HepG2 (cell line): ENCODE results near the gene ZBTB4. TPM values are rescaled to one million over a fixed set of nuclear protein-coding genes. Genes with fewer than 3 reads are reported as not detected.

Experiments
- BCL3 ChIP-seq: sonication (generic); formaldehyde crosslinking; IDR thresholded peaks from 2 replicates; pipeline ENCODE4 v1.5.1; 2020; ENCODE audit warnings: mild to moderate bottlenecking, missing genetic modification reagents, moderate library complexity
- FLYWCH1 ChIP-seq: sonication (generic); formaldehyde crosslinking; IDR thresholded peaks from 2 replicates; pipeline ENCODE4 v1.8.1; 2023; ENCODE audit warnings: mild to moderate bottlenecking, missing genetic modification reagents
- GABPB1 ChIP-seq: IDR thresholded peaks from 2 replicates; pipeline ENCODE4 v1.6.1; 2016; ENCODE audit warnings: mild to moderate bottlenecking, missing genetic modification reagents, moderate library complexity, missing compliant biosample characterization
- IRF9 ChIP-seq: sonication (generic); formaldehyde crosslinking; IDR thresholded peaks from 2 replicates; pipeline ENCODE4 v1.8.0; 2022; ENCODE audit warnings: missing genetic modification reagents, mild to moderate bottlenecking, borderline replicate concordance
- MAFF ChIP-seq: IDR thresholded peaks from 2 replicates; pipeline ENCODE4 v1.6.1; 2011; ENCODE audit warnings: low read depth, low read length, improper control_type of control experiment
- MXI1 ChIP-seq: IDR thresholded peaks from 3 replicates; pipeline ENCODE4 v1.6.1; 2012; ENCODE audit warnings: low read depth, low read length, inconsistent platforms, borderline replicate concordance
- PHF20 ChIP-seq: sonication (generic); formaldehyde crosslinking; IDR thresholded peaks from 2 replicates; pipeline ENCODE4 v1.5.0; 2020; ENCODE audit warnings: mild to moderate bottlenecking, missing genetic modification reagents
- POGZ ChIP-seq: sonication (generic); formaldehyde crosslinking; IDR thresholded peaks from 2 replicates; pipeline ENCODE4 v1.4.0; 2020; ENCODE audit warnings: mild to moderate bottlenecking, missing genetic modification reagents
- POLR2A ChIP-seq, 2 experiments: IDR thresholded peaks; 2 replicates each; pipeline ENCODE4 v1.6.1; 2011; ENCODE audit warnings: low read depth in 2 of 2, low read length in 2 of 2, mild to moderate bottlenecking in 1 of 2, moderate library complexity in 1 of 2; ENCODE audit not compliant: insufficient read depth in 1 of 2
- RBAK ChIP-seq: sonication (generic); formaldehyde crosslinking; IDR thresholded peaks from 2 replicates; pipeline ENCODE4 v1.5.1; 2020; ENCODE audit warnings: mild to moderate bottlenecking, missing genetic modification reagents
- SIX1 ChIP-seq: sonication (generic); formaldehyde crosslinking; IDR thresholded peaks from 2 replicates; pipeline ENCODE4 v1.4.0; 2020; ENCODE audit warnings: missing genetic modification reagents, borderline replicate concordance
- TBX3 ChIP-seq: fragments of 450-650 bp; IDR thresholded peaks from 2 replicates; pipeline ENCODE4 v1.6.1; 2017; ENCODE audit warnings: antibody characterized with exemption, mild to moderate bottlenecking, inconsistent platforms, borderline replicate concordance
- TEAD3 ChIP-seq: optimal IDR thresholded peaks from 2 replicates; pipeline ENCODE3; 2016; ENCODE audit warnings: borderline replicate concordance
- THAP8 ChIP-seq: sonication (generic); formaldehyde crosslinking; IDR thresholded peaks from 2 replicates; pipeline ENCODE4 v1.5.1; 2020; ENCODE audit warnings: missing genetic modification reagents, mild to moderate bottlenecking, borderline replicate concordance
- TP53 ChIP-seq: sonication (generic); formaldehyde crosslinking; conservative IDR thresholded peaks from 2 replicates; pipeline ENCODE4 v1.4.0; 2020; ENCODE audit warnings: missing genetic modification reagents
- ZBTB3 ChIP-seq: sonication (generic); formaldehyde crosslinking; IDR thresholded peaks from 2 replicates; pipeline ENCODE4 v1.4.0; 2020; ENCODE audit warnings: low read depth, mild to moderate bottlenecking, moderate library complexity, missing genetic modification reagents, borderline replicate concordance
- ZFP36L2 ChIP-seq: sonication (generic); formaldehyde crosslinking; IDR thresholded peaks from 2 replicates; pipeline ENCODE4 v1.4.0; 2020; ENCODE audit warnings: missing genetic modification reagents
- ZFP62 ChIP-seq: sonication (generic); formaldehyde crosslinking; IDR thresholded peaks from 2 replicates; pipeline ENCODE4 v1.4.0; 2020; ENCODE audit warnings: missing genetic modification reagents
- ZNF12 ChIP-seq: sonication (generic); formaldehyde crosslinking; IDR thresholded peaks from 2 replicates; pipeline ENCODE4 v1.5.0; 2020; ENCODE audit warnings: missing genetic modification reagents
- ZNF3 ChIP-seq: IDR thresholded peaks from 2 replicates; pipeline ENCODE4 v1.7.0; 2017; ENCODE audit warnings: inconsistent platforms
- ZNF331 ChIP-seq: sonication (generic); formaldehyde crosslinking; IDR thresholded peaks from 2 replicates; pipeline ENCODE4 v1.4.0; 2020; ENCODE audit warnings: missing genetic modification reagents
- ZNF549 ChIP-seq: sonication (generic); formaldehyde crosslinking; IDR thresholded peaks from 2 replicates; pipeline ENCODE4 v1.5.0; 2020; ENCODE audit warnings: missing genetic modification reagents
- ZNF556 ChIP-seq: sonication (generic); formaldehyde crosslinking; IDR thresholded peaks from 2 replicates; pipeline ENCODE4 v1.4.0; 2020; ENCODE audit warnings: mild to moderate bottlenecking, missing genetic modification reagents, borderline replicate concordance
- ZNF629 ChIP-seq: sonication (generic); formaldehyde crosslinking; conservative IDR thresholded peaks from 2 replicates; pipeline ENCODE4 v1.5.0; 2020; ENCODE audit warnings: missing genetic modification reagents
- ZNF687 ChIP-seq: sonication (generic); formaldehyde crosslinking; IDR thresholded peaks from 2 replicates; pipeline ENCODE4 v1.5.1; 2020; ENCODE audit warnings: mild to moderate bottlenecking, missing genetic modification reagents, moderate library complexity
- ZNF7 ChIP-seq: IDR thresholded peaks from 2 replicates; pipeline ENCODE4 v1.6.1; 2016; ENCODE audit warnings: missing biosample characterization, missing genetic modification reagents
- polyA plus RNA-seq, 8 experiments: library from polyadenylated mRNA; depleted of rRNA in 3 of 8; stranded (reverse) in 7 of 8; unstranded in 1 of 8; fragments of >200 nt; fragmentation: Illumina TruSeq in 4 of 8; extraction: Trizol in 4 of 8; gene quantifications; 2 replicates each; pipeline versions ENCODE4 v1.2.1 to v1.2.3, GENCODE V29; 2011 to 2016; ENCODE audit warnings: low read depth in 4 of 8, missing spikeins in 1 of 8, mixed read lengths in 1 of 8; ENCODE audit not compliant: insufficient read depth in 1 of 8
- total RNA-seq, 5 experiments: library from RNA; depleted of rRNA; stranded (reverse); fragments of >200 nt; fragmentation: Illumina TruSeq; extraction: Trizol; gene quantifications; 2 replicates each; pipeline ENCODE4 v1.2.3, GENCODE V29; 2016; ENCODE audit warnings: low read depth in 1 of 5

Gene ZBTB4
- total and polyA plus RNA-seq, 2 of the 13 experiments (the other 11 are each of a cell fraction or from before 2014, with no cell fraction given) = 4.3 to 7.4 TPM

- no peak; the same call in 1 of the 2 replicates for TF ChIP-seq BCL3
- TF ChIP-seq MAFF = no peak
- no peak for TF ChIP-seq TBX3
- no peak for TF ChIP-seq TP53
- peak; percentile 59 for TF ChIP-seq ZNF687 (CRISPR knock-in tag)
- TF ChIP-seq ZNF7 = no peak
- TF ChIP-seq ZFP36L2 (CRISPR knock-in tag) = no peak
- no peak for TF ChIP-seq ZNF3
- TF ChIP-seq POGZ (CRISPR knock-in tag) = no peak
- TF ChIP-seq TEAD3 = no peak
- TF ChIP-seq THAP8 (CRISPR knock-in tag) = no peak
- no peak for TF ChIP-seq ZNF556 (CRISPR knock-in tag)
- TF ChIP-seq SIX1 (CRISPR knock-in tag) = no peak
- no peak for TF ChIP-seq ZNF549 (CRISPR knock-in tag)
- peak; percentile 23; the same call in 1 of the 2 replicates for TF ChIP-seq PHF20 (CRISPR knock-in tag)
- no peak for TF ChIP-seq FLYWCH1
- TF ChIP-seq ZFP62 (CRISPR knock-in tag) = no peak
- TF ChIP-seq ZNF629 (CRISPR knock-in tag) = no peak
- TF ChIP-seq GABPB1 (CRISPR knock-in tag) = peak; percentile 31; the same call in 1 of the 2 replicates
- TF ChIP-seq ZNF12 (CRISPR knock-in tag) = no peak
- no peak for TF ChIP-seq IRF9 (CRISPR knock-in tag)
- TF ChIP-seq ZBTB3 (CRISPR knock-in tag) = no peak
- TF ChIP-seq ZNF331 (CRISPR knock-in tag) = no peak
- TF ChIP-seq MXI1 = no peak
- TF ChIP-seq RBAK (CRISPR knock-in tag) = no peak
- 0 out of 4 replicates have a peak, but pooled peaks of 1 of the 2 experiments have one; percentile 20 for TF ChIP-seq POLR2A (IDR thresholded peaks at IDR 0.05; ENCODE audit: insufficient read depth in 1 of 2, low read depth in 2 of 2, low read length in 2 of 2)
These were observed 39.8 kb downstream of the ZBTB4 start, which contains the start of gene FGF11 (continued) for GRCh38 chr17:7439462-7440112.
